DOHH2 (cell line): ENCODE data around the gene SLC39A13.
A peak's percentile ranks its signal among the peaks of the same experiment; 100 is the strongest.

Experiments
- H3F3A ChIP-seq: fragments of 200-600 bp; sonication (generic), shearing (Covaris generic); 2 replicates; pipeline ENCODE4 v1.6.0; 2016; ENCODE audit warnings: antibody characterized with exemption, mild to moderate bottlenecking; ENCODE audit not compliant: control insufficient read depth, insufficient read depth
- H3K27ac ChIP-seq: fragments of 200-600 bp; sonication (generic); 2 replicates; pipeline ENCODE4 v1.5.1; 2014; ENCODE audit warnings: low read depth, mild to moderate bottlenecking, low read length, moderate library complexity
- H3K27me3 ChIP-seq: fragments of 200-600 bp; sonication (generic); 2 replicates; pipeline ENCODE4 v1.6.1; 2014; ENCODE audit warnings: mild to moderate bottlenecking, low read length, mixed read lengths; ENCODE audit not compliant: control insufficient read depth
- H3K36me3 ChIP-seq: fragments of 200-600 bp; sonication (generic); 2 replicates; pipeline ENCODE4 v1.6.1; 2014; ENCODE audit warnings: mild to moderate bottlenecking, low read length, moderate library complexity, mixed read lengths; ENCODE audit not compliant: control insufficient read depth
- H3K4me1 ChIP-seq: fragments of 200-600 bp; sonication (generic); 2 replicates; pipeline ENCODE4 v1.6.1; 2014; ENCODE audit warnings: mild to moderate bottlenecking, low read length, mixed read lengths; ENCODE audit not compliant: control insufficient read depth
- H3K4me2 ChIP-seq: fragments of 200-600 bp; sonication (generic); 2 replicates; pipeline ENCODE4 v1.6.0; 2014; ENCODE audit warnings: mild to moderate bottlenecking, low read length, moderate library complexity
- H3K4me3 ChIP-seq: fragments of 200-600 bp; sonication (generic); 2 replicates; pipeline ENCODE4 v1.5.1; 2014; ENCODE audit warnings: mild to moderate bottlenecking, low read length, mixed read lengths
- H3K79me2 ChIP-seq: fragments of 200-600 bp; sonication (generic); 2 replicates; pipeline ENCODE4 v1.6.1; 2014; ENCODE audit warnings: mild to moderate bottlenecking, low read length, mixed read lengths; ENCODE audit not compliant: control insufficient read depth
- H3K9me2 ChIP-seq: fragments of 200-600 bp; sonication (generic); replicated peaks from 2 replicates; pipeline ENCODE4 v1.6.1; 2014; ENCODE audit warnings: mild to moderate bottlenecking, low read length, mixed read lengths; ENCODE audit not compliant: control insufficient read depth
- H3K9me3 ChIP-seq: fragments of 200-600 bp; sonication (generic); 2 replicates; pipeline ENCODE4 v1.6.1; 2014; ENCODE audit warnings: antibody characterized with exemption, low read length, mixed read lengths; ENCODE audit not compliant: control insufficient read depth, insufficient read depth
- H4K20me1 ChIP-seq: fragments of 200-600 bp; sonication (generic); 2 replicates; pipeline ENCODE4 v1.6.0; 2014; ENCODE audit warnings: low read depth, mild to moderate bottlenecking, antibody characterized with exemption, low read length, moderate library complexity; ENCODE audit not compliant: control insufficient read depth, insufficient read depth
- EZH2phosphoT487 ChIP-seq: fragments of 200-600 bp; sonication (generic); IDR thresholded peaks from 2 replicates; pipeline ENCODE4 v1.6.1; 2017; ENCODE audit warnings: borderline replicate concordance, mild to moderate bottlenecking, antibody characterized with exemption, low read length, moderate library complexity, mixed read lengths
- TF ChIP-seq, protein P1 (sequence below): fragments of 200-600 bp; sonication (generic); IDR thresholded peaks from one replicate; pipeline ENCODE4 v1.5.1; 2014; ENCODE audit warnings: antibody characterized with exemption, mild to moderate bottlenecking, low read depth, low read length; ENCODE audit not compliant: poor library complexity, severe bottlenecking

The SLC39A13 gene

DNA sequence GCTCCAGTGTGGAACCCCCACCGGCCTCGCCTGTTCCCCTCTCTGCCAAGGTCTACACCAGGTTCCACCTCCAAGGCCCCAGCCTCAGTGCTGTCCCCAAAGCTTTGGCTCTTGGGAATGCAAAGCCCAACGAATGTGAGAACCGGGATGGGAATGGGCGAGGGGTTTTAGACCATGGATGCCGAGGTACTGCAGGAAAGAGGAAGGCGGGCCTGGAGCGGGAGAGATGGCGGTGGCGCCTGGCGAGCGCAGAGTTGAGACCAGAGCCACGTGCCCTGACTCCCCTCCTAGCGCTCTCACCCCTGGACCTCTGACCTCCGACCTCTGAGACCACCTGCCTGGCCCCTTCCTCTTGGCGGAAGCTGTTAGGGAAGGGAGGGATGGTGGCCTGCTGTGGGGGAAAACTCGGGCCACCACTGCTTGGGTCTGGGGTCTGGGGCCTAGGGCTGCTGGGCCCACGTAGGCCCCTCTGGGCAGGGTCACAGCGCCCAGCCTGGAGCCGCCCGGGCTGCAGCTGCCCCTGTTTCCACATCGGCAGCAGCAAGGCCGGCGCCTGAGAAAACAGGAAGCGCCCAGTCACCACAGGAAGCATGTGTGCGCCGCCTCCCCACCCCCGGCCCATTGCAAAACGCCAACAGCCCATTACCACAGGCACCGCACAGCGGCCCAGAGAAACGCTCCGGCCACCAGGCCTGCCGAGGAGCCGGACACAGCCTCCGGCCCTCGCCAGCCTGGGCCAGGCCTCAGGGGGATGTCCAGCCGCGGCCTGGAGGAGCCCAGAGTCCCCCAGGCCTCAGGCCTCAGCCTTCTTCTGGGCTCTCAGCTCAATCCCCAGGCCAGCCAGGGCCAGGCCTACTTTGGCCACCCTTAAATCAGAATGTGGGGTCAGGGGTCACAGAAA, 13.8 kb upstream of the SLC39A13 start:
- H3K9me3 ChIP-seq: no peaks in the 10 kb centered on the region
- TF ChIP-seq, protein P1, sequence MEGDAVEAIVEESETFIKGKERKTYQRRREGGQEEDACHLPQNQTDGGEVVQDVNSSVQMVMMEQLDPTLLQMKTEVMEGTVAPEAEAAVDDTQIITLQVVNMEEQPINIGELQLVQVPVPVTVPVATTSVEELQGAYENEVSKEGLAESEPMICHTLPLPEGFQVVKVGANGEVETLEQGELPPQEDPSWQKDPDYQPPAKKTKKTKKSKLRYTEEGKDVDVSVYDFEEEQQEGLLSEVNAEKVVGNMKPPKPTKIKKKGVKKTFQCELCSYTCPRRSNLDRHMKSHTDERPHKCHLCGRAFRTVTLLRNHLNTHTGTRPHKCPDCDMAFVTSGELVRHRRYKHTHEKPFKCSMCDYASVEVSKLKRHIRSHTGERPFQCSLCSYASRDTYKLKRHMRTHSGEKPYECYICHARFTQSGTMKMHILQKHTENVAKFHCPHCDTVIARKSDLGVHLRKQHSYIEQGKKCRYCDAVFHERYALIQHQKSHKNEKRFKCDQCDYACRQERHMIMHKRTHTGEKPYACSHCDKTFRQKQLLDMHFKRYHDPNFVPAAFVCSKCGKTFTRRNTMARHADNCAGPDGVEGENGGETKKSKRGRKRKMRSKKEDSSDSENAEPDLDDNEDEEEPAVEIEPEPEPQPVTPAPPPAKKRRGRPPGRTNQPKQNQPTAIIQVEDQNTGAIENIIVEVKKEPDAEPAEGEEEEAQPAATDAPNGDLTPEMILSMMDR: no peak
- TF ChIP-seq EZH2phosphoT487: no peak
- H3F3A ChIP-seq: peaks cover 10% of the 10 kb centered on the region
- H3K36me3 ChIP-seq: no peaks in the 10 kb centered on the region
- peak overlapping the region; percentile 72 for H3K4me3 ChIP-seq
- H3K27ac ChIP-seq: peak overlapping the region; percentile 83
- H3K4me1 ChIP-seq: peaks cover 79% of the 10 kb centered on the region
- H3K9me2 ChIP-seq: no peaks in the 10 kb centered on the region
- no peaks in the 10 kb centered on the region for H3K27me3 ChIP-seq
- H3K79me2 ChIP-seq: no peaks in the 10 kb centered on the region
- peak overlapping the region; percentile 90 for H3K4me2 ChIP-seq
- H4K20me1 ChIP-seq: no peaks in the 10 kb centered on the region

DNA sequence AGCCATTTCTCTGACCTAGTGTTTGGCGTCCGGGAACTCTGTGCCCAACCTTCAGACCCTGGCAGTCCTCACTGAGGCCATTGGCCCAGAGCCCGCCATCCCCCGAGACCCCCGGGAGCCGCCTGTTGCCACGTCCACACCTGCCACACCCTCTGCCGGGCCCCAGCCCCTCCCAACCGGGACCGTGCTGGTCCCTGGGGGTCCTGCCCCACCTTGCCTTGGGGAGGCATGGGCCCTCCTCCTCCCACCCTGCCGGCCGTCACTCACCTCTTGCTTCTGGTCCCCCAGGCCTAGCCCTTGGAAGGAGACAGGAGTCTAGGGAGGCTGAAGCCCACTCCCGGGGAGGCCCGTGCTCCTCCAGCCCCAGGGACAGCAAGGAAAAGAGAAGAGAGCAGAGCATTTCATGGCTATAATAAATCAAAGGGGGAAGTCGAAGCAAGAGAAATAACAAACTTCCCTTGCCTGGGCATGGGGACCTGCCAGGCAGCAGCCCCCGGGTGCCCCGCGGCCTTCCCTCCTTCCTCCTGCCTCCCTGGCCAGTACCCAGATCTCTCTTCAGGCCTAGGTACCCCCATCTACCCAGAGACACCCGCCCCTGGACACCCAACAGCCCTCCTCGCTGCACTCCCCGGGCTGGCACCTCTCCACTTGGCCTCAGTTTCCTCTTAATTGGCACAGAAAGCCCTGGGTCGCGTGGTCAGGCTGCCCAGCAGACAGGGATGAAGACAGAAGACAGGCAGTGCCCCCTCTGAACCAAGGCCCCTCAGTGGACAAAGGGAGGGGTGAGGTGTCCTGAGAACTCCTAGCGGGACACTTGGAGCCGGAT, 13.0 kb upstream of the SLC39A13 start:
- no peaks in the 10 kb centered on the region for H4K20me1 ChIP-seq
- peaks cover 16% of the 10 kb centered on the region for H3F3A ChIP-seq
- peak overlapping the region; percentile 72 for H3K4me3 ChIP-seq
- TF ChIP-seq, protein P1: no peak
- TF ChIP-seq EZH2phosphoT487: no peak
- peak overlapping the region; percentile 83 for H3K27ac ChIP-seq
- H3K9me3 ChIP-seq: no peaks in the 10 kb centered on the region
- no peaks in the 10 kb centered on the region for H3K9me2 ChIP-seq
- no peaks in the 10 kb centered on the region for H3K27me3 ChIP-seq
- no peaks in the 10 kb centered on the region for H3K36me3 ChIP-seq
- peaks cover 86% of the 10 kb centered on the region for H3K4me1 ChIP-seq
- H3K79me2 ChIP-seq: no peaks in the 10 kb centered on the region
- H3K4me2 ChIP-seq: peak overlapping the region; percentile 90

DNA sequence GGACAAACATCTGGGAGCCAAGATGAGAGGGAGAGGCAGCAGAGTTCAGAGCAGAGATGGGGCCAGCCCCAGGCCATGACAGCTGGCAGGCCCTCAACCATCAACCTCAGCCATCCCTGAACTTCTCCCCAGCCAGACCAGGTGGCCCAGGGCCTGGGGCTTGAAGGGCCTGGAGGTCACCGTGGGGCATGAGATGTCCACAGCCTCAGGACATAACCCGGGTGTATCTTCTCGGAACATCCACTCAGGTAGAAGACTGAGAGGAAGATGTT, 12.4 kb upstream of the SLC39A13 start:
- no peaks in the 10 kb centered on the region for H3K27me3 ChIP-seq
- H3K4me2 ChIP-seq: peak overlapping the region; percentile 90
- H3K9me2 ChIP-seq: no peaks in the 10 kb centered on the region
- H3F3A ChIP-seq: peaks cover 20% of the 10 kb centered on the region
- peaks cover 87% of the 10 kb centered on the region for H3K4me1 ChIP-seq
- peak overlapping the region; percentile 83 for H3K27ac ChIP-seq
- no peaks in the 10 kb centered on the region for H3K9me3 ChIP-seq
- no peak for TF ChIP-seq EZH2phosphoT487
- TF ChIP-seq, protein P1: no peak
- H4K20me1 ChIP-seq: no peaks in the 10 kb centered on the region
- peak overlapping the region; percentile 72 for H3K4me3 ChIP-seq
- H3K36me3 ChIP-seq: no peaks in the 10 kb centered on the region
- no peaks in the 10 kb centered on the region for H3K79me2 ChIP-seq
